ENCODE data around the gene MDN1.
"Not testable (repeated sequence)": the region's sequence is repeated elsewhere in the genome, so short reads cannot be mapped to it uniquely, and the experiment has no call there.

MDN1 gene

DNA sequence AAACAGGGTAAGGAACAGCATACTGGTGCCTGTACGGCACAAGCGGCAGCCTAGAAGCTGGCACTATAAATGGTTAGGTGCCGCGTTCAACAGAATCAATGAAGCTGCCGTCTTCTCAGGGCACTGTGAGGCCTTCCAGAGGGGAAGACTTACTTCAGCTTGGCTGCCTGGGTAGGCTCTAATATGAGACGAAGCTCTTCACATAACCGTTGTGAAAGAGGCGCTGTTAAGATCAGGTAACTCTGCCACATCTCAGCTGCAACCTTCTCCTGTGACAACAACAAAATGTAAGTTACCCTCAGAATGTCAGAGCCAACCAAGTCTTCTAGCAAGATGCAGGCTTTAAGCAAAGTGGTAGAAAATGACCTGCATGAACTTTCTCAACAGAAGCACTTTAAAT lies 169.0 kb downstream of the MDN1 start:
- DNase-seq (ENCODE audit: low read depth): no peak

DNA sequence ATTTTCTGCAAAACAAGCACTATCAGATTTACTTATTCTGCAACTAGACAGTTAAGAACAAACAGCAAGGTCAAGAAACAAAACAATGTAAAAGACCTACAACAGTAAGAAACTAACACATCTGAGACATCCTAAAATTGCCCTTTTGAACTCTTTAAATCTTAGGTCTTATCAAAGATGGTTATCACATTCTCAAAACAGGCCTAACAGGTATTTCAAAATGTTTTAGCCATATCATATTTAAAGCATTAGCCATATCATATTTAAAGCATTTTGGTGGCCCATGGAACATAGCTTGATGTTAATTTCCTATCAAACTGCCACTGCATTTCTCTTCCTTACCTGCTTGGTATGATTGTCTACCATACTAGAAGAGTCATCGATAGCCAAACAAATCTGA lies 169.9 kb downstream of the MDN1 start:
- DNase-seq (ENCODE audit: low read depth): no peak

DNA sequence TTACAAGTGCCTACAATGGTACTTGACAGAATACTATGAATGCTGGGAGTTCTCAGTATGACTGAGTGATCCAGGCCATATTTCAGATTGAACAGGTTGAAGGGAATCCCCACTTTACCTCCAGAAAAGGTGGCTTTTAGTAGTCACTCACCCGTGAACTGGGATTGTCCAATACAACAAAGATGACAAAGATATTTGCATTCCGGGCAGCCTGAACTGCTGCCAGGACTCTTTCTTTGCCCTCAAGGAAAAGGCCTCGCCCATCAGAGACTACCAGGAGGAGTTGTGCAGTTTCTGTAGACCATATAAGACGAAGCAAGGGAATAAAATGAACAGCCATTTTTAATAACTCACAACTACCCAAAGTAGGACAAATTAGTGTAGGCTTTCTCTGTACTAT lies 174.7 kb downstream of the MDN1 start:
- DNase-seq (ENCODE audit: low read depth): no peak

DNA sequence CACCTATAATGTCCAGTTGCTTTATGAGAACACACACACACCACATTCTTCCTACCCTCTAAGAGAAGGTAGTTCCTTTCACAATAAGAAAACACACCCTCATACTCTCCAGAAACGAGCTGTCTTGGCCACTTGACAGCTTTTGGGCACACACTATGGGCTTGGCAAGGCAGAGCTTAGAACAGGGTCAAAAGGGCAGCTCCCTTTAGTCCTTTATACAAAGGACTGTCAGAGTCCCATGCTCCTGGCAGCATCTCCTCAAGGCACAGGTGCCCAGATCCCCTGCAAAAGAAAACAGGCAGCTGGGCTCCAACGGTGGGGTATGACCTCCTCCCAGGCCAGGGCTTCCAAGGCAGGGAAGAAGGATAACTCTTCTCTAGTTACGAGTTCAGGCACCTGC lies 176.2 kb downstream of the MDN1 start:
- no peak for DNase-seq (ENCODE audit: low read depth)

DNA sequence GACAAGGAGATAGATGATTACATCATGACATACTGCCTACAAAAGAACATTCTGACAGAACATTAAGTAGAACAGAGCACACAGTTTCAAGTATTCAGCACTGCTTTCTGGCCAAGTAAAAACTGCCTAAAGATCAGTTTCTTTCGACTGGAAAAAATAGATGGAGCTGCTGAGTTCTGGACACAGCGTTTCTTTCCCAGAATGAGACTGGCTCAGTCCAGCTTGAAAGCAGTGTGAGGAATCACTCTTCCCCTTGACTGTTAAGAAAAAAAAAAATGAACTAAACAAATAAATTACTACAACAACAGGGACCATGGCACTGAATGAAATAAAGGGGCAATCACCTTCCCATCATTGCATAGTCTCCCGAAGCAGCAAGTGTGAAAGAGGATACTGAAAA lies 176.6 kb downstream of the MDN1 start:
- DNase-seq (ENCODE audit: low read depth): no peak

DNA sequence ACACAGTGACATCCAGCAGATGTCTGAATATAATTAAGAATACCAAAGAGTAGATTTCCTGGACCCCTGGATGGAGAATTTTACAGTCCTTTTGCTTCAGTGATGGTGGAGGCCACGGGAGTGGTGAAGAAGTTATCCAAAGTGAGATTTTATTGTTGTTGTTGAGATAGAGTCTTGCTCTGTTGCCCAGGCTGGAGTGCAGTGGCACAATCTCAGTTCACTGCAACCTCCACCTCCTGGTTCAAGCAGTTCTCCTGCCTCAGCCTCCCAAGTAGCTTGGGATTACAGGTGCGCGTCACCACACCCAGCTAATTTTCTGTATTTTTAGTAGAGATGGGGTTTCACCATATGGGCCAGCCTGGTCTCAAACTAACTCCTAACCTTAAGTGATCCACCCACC lies 178.0 kb downstream of the MDN1 start:
- DNase-seq (ENCODE audit: low read depth): not testable (repeated sequence)

DNA sequence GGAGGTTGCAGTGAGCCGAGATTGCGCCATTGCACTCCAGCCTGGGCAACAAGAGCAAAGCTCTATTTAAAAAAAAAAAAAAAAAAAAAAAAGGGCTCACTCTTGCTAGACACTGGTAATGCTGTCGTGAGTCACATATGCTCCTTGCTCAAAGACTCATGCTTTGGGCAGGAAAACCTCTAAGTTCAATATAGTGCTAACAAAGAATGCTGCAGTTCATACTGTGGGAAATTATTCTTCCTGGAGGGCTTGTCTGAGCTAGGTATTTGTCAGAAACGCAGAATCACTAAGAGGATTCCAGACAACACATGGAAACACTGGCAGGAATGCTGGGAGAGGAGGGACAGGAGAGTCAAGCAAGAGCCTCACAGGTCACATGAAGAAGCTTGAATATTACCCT lies 178.8 kb downstream of the MDN1 start:
- DNase-seq (ENCODE audit: low read depth): peak; percentile 85

DNA sequence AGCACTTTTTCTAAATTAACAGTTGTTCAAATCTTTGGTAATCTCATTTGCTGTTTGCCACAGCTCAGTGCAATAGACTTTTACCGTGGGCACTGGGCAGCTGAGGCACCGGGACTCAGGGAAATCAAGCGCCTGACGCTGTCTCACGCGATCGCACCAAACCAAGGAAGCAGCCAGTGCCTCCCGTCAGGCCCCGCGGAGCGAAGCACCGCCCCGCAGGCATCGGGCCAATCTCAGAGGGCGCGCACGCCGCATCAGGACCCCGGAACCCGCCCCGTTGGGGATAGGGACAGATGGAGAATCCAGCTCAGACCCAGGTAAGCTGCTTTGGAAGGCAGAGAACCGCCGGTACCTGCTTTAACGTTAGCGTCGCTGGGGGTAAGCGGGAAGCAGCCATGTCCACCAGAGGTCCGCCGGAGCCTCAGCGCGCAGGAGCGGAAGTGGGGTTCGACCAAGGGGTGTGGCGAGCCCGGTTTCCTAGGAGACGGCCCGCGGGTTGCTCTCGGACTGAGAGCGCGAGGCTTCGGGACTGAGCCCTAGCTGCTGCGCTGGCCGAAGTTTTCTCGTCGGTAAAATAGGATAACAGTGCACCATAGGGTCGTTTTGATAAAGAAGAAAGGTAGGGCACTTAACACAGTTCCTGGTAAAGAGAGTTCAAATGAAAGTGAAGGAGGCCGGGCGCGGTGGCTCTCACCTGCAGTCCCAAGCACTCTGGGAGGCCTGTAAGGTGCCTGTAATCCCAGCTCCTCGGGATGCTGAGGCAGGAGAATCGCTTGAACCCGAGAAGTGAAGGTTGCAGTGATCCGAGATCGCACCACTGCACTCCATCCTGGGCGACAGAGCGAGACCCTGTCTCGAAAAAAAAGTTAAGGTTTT lies 181.0 kb downstream of the MDN1 start, which contains the start of gene LYRM2:
LYRM2 (minus strand) TSS at position 428 of the 876 bp plus-strand sequence; CDS start at position 397, 31 bp downstream.
- DNase-seq (ENCODE audit: low read depth): peak; percentile 96

DNA sequence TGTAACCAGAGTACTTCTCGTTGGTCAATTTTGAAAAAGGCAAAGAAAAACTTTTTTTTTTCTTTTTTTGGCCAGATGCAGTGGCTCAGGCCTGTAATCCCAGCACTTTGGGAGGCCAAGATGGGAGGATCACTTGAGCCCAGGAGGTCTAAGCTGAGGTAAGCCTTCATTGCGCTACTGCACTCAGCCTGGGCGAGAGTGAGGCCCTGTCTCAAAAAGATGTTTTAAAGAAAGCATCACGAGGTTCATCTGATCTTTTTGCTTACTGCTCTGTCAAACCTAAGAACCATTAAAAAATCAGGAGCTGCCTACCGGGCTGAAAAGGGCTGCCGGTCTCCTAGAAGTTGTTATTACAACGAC lies 181.7 kb downstream of the MDN1 start:
- DNase-seq (ENCODE audit: low read depth): no peak

DNA sequence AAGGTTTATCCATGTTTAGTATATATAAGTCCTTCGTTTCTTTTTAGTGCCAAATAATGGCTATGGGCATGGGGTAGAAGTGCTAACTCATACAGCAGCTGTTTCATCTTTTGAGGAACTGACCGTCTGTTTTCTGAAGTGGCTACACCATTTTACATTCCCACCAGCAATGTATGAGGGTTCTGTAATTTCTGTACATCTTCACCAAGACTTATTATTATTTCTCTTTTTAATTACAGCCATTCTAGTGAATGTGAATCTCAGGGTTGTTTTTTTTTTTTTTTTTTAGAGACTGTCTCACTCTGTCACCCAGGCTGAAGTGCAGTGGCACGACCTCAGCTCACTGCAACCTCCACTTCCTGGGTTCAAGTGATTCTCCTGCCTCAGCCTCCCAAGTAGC lies 183.2 kb downstream of the MDN1 start:
- not testable (repeated sequence) for DNase-seq (ENCODE audit: low read depth)

DNA sequence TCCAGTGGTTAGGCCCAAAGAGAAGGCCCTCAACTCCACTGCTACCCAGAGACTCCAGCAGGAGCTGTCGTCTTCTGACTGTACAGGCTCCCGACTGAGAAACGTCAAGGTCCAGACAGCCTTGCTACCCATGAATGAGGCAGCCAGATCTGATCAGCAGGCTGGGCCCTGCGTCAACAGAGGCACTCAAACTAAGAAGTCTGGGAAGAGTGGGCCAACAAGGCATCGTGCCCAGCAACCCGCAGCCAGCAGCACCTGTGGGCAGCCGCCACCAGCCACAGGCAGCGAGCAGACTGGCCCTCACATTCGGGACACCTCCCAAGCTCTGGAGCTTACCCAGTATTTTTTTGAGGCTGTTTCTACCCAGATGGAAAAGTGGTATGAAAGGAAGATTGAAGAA lies 189.1 kb downstream of the MDN1 start:
- DNase-seq (ENCODE audit: low read depth): no peak

DNA sequence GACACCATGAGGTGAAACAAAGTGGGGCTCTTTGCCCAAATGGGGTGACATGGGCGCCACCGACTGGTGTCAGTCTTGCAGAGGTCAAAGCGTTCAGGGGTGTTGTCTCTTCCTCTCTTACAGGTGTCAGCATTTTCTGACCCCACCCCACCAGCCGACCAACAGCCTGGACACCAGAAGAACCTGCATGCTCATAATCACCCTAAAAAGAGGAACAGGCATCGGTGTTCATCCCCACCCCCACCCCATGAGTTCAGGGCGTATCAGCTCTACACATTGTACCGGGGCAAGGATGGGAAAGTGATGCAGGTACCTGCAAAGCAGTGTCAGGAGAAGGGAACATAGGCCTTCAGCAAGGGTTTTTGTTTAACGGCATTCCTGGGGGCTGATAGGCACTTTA lies 195.8 kb downstream of the MDN1 start:
- no peak for DNase-seq (ENCODE audit: low read depth)

DNA sequence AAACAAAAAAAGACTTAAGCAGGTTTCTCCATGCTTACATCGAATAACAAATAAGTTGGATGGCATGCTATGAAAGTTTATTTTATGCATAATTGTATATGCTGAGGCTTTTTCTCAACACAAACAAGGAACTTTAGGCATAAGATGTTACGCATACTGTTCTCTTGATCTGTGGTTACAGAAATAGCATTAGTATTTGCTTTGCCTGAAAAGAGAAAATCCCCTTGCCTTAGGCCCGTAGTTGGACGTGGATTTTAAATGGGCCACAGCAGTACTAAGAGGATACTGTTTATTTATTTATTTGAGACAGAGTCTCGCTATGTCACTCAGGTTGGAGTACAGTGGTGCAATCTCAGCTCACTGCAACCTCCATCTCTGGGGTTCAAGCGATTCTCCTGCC lies 200.0 kb downstream of the MDN1 start:
- DNase-seq (ENCODE audit: low read depth): no peak

DNA sequence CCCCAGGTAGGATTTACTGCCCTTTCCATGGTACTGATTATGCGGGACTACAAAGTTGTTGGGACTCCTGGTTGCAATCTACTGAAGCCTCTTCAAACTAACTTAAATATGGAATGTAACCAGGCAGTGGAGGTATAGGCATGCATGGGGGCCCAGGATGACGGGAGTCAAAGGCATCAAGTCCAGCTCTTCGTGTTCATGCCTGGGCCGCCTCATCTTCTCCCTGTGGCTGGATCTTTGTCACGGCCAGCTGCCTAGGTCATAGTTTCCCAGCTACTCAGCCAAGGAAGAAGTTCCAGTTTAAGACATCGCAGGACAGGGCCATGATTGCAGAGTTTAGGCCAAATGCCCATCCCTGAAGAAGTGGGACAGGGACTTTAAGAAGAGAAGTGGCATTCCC lies 201.6 kb downstream of the MDN1 start:
- no peak for DNase-seq (ENCODE audit: low read depth)

DNA sequence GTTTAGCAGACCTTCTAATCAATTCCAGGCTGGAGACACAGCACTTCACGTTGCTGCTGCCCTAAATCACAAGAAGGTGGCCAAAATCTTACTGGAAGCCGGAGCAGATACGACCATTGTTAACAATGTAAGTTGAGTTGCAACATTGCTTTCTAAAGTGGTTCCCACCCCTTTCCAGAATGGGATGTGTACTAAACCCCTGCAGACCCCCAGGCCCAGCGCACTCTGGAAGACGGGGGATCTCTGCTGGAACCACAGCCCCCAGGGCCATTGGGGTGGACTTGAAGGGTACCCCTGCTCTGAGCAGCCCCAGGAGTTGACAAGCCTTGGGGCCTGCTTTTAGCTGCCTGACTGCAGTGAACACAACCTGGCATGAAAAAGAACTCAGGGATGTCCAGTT lies 203.1 kb downstream of the MDN1 start:
- DNase-seq (ENCODE audit: low read depth): no peak

DNA sequence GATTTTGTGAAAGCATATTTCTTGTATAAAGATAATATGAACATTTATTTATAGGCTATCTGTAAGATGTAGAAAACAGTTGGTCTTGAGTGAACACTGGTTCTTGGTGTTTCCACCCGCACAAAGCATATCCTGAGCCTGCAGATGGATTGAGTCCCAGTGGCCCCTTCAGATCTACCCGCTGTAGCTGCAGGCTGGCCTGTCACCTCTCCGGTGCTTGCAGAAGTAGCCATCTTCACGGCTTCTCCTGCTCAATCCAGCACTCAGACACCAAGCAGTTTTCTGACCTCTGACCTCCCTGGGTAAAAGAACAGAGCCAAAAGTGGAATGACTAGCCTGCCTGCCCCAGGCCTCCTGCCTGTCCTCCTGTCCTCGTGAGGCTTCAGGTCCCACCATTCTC lies 203.7 kb downstream of the MDN1 start:
- DNase-seq (ENCODE audit: low read depth): no peak

DNA sequence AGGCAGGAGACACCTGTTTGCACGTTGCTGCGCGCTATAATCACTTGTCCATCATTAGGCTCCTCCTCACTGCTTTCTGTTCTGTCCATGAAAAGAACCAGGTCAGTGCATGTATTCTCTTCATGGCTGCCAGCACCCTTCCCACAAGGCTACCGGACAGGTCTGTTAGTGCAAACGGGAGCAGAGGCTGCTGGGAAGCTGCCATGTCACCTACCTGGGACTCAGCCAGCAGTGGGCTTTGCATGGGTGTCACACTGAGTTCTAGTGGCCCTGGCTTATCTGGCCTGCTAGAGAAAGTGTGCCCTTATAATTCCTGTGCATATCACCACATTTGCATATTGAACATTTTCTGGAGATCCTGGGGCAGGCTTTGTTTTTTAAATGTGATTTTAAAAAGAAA lies 205.8 kb downstream of the MDN1 start:
- DNase-seq (ENCODE audit: low read depth): no peak

DNA sequence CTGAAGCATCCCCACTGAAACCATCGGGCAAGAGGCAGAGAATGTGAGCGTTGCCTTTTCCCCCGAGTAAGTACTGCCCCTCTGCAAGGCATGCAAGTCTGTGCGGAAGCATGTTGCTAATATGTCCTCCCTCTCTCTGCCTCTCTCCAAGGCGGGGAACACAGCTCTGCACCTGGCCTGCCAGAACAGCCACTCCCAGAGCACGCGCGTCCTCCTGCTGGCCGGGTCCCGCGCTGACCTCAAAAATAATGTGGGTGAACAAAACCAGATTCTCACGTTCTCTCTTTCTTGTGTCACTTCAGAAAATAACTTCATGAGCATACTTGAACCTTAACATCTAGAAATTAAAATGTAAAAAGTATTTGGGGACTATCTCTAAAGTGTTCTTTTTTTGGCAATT lies 207.5 kb downstream of the MDN1 start:
- DNase-seq (ENCODE audit: low read depth): no peak

DNA sequence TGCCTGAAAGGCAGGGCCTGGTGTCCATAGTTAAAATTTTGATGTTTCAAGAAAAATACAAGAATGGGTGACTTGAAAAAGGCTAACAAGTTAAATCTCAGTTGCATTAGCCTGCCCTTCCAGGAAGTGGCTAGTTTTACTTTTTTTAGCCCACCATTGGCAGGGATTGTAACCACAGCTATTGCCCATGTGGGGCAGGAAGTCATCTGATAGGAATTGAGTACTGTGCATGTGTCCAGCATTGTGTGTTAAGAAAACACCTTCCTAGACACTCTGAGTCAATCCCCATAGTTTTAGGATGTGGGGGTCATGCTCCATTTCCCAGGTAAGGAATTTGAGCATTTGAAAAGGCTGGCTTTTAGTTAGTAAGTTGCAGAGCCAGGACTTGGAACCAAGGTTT lies 207.9 kb downstream of the MDN1 start:
- DNase-seq (ENCODE audit: low read depth): peak; percentile 14

DNA sequence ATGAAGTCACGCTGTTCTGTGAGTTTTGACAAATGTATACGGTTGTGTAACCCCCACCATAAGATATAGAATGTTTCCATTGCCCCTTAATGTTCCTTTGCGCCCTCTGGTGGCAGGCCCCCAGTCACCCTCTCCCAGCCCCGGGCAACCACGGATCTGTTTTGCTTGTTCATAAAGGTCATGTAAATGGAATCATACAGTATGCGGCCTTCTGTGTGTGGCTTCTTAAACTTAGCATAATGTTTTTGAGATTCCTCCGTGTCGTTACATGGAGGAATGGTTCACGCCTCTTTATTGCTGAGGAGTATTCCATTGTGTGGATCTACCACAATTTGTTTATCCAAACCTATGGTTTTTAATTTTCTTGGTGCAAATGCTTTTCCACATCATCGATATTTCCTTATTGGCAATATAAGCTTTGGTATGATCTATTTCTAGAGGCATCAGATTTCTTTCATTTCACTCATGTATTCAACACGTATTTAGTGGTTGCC lies 209.4 kb downstream of the MDN1 start:
- peak; percentile 58 for DNase-seq (ENCODE audit: low read depth)

DNA sequence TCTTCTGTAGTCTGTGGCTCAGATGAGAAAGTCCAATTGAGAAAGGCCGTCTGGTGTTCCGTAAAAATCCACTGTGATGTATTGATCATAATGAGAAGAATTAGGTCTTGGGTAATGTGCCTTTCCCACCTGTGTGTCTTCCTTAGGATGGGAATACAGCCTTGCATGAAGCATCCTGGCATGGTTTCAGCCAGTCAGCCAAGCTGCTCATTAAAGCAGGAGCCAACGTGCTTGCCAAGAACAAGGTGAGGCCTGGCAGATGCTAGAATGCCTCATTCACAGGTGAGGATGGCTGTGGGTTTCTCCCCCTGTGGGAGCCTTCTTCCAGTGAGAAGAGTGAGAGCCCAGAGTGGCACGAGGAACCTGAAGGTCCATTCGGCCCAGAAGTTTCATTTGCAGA lies 213.7 kb downstream of the MDN1 start:
- DNase-seq (ENCODE audit: low read depth): no peak

DNA sequence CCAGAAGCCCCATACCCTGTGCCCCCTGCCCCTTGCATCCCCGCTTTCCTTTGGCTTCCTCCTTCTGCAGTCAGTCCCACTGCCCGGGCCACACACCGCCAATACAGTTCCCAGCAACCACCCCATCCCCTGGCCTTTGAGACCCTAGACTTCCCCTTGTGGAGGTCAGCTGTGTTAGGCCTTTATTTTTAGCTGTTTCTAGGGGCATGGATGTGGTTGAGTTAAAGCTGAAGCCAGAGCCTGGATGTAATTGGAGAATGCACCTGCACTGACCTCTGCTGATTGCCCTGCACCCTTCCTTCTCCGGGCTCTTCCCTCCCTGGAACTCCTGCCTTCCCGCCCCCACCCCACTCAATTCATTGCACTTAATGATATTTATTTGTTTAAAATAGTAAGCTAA lies 214.9 kb downstream of the MDN1 start:
- DNase-seq (ENCODE audit: low read depth): no peak

DNA sequence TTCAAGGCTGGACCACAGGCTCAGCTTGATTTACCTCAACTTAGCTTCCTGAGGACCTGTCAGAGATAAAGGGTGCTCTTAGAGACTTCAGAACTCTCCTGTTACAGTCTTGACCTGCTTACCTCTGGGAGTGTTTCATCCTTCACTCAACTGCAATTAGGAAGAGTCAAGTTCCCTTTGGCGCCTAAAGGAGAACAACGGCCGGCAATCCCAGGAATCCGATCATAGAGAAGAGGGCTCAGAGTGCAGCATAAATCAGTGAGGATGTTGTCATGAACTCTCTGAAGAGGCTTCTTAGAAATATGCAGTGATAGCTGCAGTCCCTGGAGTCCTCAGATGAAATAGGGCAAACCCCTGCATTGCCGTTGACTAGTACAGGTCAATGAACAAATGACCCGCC lies 217.4 kb downstream of the MDN1 start:
- no peak for DNase-seq (ENCODE audit: low read depth)

DNA sequence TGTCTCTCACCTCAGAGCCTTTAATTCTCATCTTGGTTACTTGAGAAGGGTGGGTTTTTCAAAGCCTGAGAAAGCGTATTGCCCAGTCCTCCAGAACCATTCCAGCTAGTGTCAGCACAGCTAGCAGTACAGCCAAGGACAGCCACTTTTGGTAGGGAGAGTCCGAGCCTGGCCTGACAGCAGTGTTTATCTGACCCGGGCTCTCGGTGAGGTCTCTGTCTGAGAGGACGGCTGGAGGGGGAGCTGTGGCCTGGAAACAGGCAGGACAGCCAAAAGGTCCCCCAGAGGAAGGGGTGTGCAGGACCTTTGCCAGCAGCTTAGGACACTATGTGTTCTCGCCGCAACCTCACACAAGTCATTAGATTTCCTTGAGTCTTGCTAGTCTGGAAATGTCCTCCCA lies 219.9 kb downstream of the MDN1 start:
- DNase-seq (ENCODE audit: low read depth): no peak
